Calu3 (cell line): ENCODE data around the gene TP53I13. TPM values are rescaled to one million over a fixed set of nuclear protein-coding genes. Genes with fewer than 3 reads are reported as not detected.

Experiments
- BruUV-seq: library from RNA; stranded (reverse); fragments of 400-500 nt; replicated peaks from 2 replicates; lab custom pipeline; 2021; lab: Mats Ljungman, UMichigan
- CTCF ChIA-PET: fragments of 300-600 bp; sonication (Branson Sonifier 250); formaldehyde crosslinking; loops from one replicate; lab custom pipeline; 2022; ENCODE audit warnings: antibody characterized with exemption; lab: Charles Lee
- DNase-seq: peaks from one replicate; pipeline ENCODE4 v3.0.0; 2022
- H3K27ac Mint-ChIP-seq: one replicate; pipeline ENCODE4 v1.8.0; 2022; ENCODE audit warnings: mixed read lengths; ENCODE audit not compliant: unreplicated experiment
- H3K27me3 Mint-ChIP-seq: one replicate; pipeline ENCODE4 v1.8.0; 2022; ENCODE audit warnings: mixed read lengths; ENCODE audit not compliant: unreplicated experiment
- H3K36me3 Mint-ChIP-seq: one replicate; pipeline ENCODE4 v1.8.0; 2022; ENCODE audit warnings: mild to moderate bottlenecking, moderate library complexity, mixed read lengths; ENCODE audit not compliant: insufficient read depth, unreplicated experiment
- H3K4me1 Mint-ChIP-seq: one replicate; pipeline ENCODE4 v1.8.0; 2022; ENCODE audit warnings: mild to moderate bottlenecking, low read depth, mixed read lengths; ENCODE audit not compliant: unreplicated experiment
- H3K4me3 Mint-ChIP-seq: one replicate; pipeline ENCODE4 v1.8.0; 2022; ENCODE audit warnings: mild to moderate bottlenecking, low read depth, moderate library complexity, mixed read lengths; ENCODE audit not compliant: unreplicated experiment
- H3K9me3 Mint-ChIP-seq: one replicate; pipeline ENCODE4 v1.8.0; 2022; ENCODE audit warnings: low read depth, mixed read lengths; ENCODE audit not compliant: unreplicated experiment
- CTCF ChIP-seq: fragments of 200-600 bp; IDR thresholded peaks from one replicate; pipeline ENCODE4 v1.8.0; 2022; ENCODE audit warnings: antibody characterized with exemption; ENCODE audit not compliant: unreplicated experiment
- intact Hi-C: fragments of 100-400 bp; cut with micrococcal nuclease; formaldehyde crosslinking; loops from one replicate; pipeline ENCODE4 v1.10.0; 2022; ENCODE audit not compliant: unreplicated experiment
- total RNA-seq: library from RNA; stranded (reverse); gene quantifications from 2 replicates; pipeline ENCODE4 v1.2.3, GENCODE V29; 2022

The TP53I13 gene
- total RNA-seq, 1 experiment from 2014 or later = 35.1 TPM

DNA sequence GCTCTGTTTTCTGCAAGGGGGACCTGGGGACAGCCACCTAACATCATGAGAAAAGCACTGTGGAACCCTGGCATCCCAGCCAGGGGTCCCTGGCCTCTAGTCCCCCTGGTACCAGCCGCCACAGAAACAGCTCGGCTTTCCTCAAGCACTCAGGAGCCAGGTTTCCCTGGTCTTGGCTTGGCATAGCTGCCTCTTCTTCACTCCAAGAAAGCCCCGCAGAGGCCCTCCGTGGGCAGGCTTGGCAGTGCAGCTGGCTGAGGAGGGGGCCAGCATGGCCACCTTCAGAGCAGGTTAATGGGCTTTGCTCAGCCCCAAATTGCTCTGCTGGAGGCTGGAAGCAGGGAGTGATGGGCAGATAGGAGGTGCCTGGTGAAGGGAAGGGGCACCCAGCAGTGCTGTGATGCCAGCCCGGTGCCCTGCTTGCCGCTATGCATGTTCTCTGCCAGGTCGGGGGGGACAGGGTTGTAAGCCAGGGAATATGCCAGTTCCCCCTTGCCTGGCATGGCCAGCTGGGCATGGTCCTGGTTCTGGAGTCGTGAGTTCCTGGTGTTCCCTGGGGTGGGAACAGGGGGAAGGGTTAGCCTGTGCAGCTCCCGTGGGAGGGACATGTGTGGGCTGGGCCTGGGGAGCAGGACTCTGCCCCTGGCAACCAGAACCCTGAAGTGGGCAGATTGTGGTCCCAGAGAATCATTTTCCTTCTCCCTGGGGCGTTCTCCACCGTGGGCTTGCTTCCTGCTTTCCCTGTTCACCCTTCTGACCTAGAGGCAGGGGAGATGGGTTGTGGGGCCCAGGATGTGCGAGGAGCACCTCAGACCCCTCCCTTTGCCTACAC is 27.7 kb downstream of the TP53I13 start:
- H3K4me1 Mint-ChIP-seq = peaks cover 17% of the 10 kb centered on the region
- no TSS peak for BruUV-seq
- no peaks in the 10 kb centered on the region for H3K27me3 Mint-ChIP-seq
- intact Hi-C loops = no loop called here
- no peak for TF ChIP-seq CTCF
- no peak overlapping the region for H3K4me3 Mint-ChIP-seq
- no peak overlapping the region for H3K27ac Mint-ChIP-seq
- H3K36me3 Mint-ChIP-seq = peaks cover 30% of the 10 kb centered on the region
- no peaks in the 10 kb centered on the region for H3K9me3 Mint-ChIP-seq
- DNase-seq = no peak
- CTCF ChIA-PET = interaction anchor here (2.2 kb wide), 1 partner anchor 22 kb away, joined by 13 read pairs; no protein-coding TSS in a partner anchor

DNA sequence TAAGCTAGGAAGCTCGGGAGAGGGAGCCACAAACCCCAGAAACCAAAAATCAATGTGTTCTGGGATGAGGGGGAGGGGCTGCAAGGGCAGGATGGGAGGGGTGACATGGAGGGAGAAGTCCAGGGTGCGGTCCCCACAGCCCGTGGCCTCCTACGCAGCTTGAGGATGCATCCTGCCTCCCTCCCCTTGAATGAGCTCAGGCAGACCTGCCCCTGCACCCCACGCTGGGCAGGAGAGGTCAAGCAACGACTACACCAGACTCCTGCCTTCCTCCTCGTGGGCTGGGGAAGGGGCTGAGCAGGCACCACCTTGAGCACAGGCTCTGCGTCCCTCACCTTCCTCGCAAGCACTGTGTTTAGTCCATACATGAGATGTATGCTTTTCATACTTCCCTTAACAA is 28.3 kb downstream of the TP53I13 start:
- BruUV-seq = no TSS peak
- Mint-ChIP-seq H3K4me1 (peaks cover 10% of the 10 kb centered on the region), H3K27me3 (no peaks in the 10 kb centered on the region), H3K27ac (no peak overlapping the region), H3K9me3 (no peaks in the 10 kb centered on the region), H3K36me3 (peaks cover 25% of the 10 kb centered on the region), H3K4me3 (no peak overlapping the region)
- intact Hi-C loops = no loop called here
- CTCF ChIA-PET = interaction anchor here (0.6 to 2.2 kb wide), 2 partner anchors 21 to 289 kb away, joined by 4 to 13 read pairs; no protein-coding TSS in a partner anchor
- no peak for TF ChIP-seq CTCF
- DNase-seq = no peak

- Mint-ChIP-seq H3K27ac (no peak overlapping the region), H3K27me3 (no peaks in the 10 kb centered on the region), H3K4me1 (peaks cover 3% of the 10 kb centered on the region), H3K9me3 (no peaks in the 10 kb centered on the region), H3K4me3 (no peak overlapping the region), H3K36me3 (peaks cover 17% of the 10 kb centered on the region)
- BruUV-seq = no TSS peak
- TF ChIP-seq CTCF = no peak
- intact Hi-C loops = no loop called here
- no peak for DNase-seq
- CTCF ChIA-PET = interaction anchor here (0.6 to 2.2 kb wide), 2 partner anchors 20 to 288 kb away, joined by 4 to 13 read pairs; no protein-coding TSS in a partner anchor
Measured at GRCh38 chr17:29597361-29598172, 29.1 kb downstream of the TP53I13 start.

DNA sequence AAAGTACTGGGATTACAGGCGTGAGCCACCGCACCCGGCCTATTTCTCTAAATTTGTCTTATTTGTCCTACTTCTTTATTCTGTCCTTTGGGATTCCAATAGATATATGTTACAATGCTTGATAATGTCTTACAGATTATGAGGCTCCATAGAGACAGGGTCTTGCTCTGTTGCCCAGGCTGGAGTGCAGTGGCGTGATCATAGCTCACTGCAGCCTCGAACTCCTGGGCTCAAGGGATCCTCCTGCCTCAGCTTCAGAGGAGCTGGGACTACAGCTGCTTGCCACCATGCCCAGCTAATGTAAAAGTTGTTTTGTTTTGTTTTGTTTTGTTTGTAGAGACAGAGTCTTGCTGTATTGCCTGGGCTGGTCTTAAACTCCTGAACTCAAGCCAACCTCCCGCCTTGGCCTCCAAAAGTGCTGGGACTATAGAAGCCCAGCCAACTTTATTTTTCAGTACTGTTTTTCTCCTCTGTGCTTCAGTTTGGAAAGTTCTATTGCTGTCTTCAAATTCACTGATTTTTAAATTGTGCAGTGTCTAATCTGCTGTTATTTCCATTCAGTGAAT is 34.7 kb downstream of the TP53I13 start:
- no peaks in the 10 kb centered on the region for H3K9me3 Mint-ChIP-seq
- H3K27ac Mint-ChIP-seq = no peak overlapping the region
- CTCF ChIA-PET = interaction anchor here (1.3 kb wide), 1 partner anchor 14 kb away, joined by 4 read pairs; no protein-coding TSS in a partner anchor
- TF ChIP-seq CTCF = no peak
- no peak for DNase-seq
- no peak overlapping the region for H3K4me3 Mint-ChIP-seq
- H3K27me3 Mint-ChIP-seq = no peaks in the 10 kb centered on the region
- BruUV-seq = no TSS peak
- no peaks in the 10 kb centered on the region for H3K4me1 Mint-ChIP-seq
- intact Hi-C loops = no loop called here
- no peaks in the 10 kb centered on the region for H3K36me3 Mint-ChIP-seq
